HG03108 (cell line): Measurements from ENCODE around the gene SERPINB4.
A peak's percentile ranks its signal among the peaks of the same experiment; 100 is the strongest.
"Not testable (repeated sequence)": the region's sequence is repeated elsewhere in the genome, so short reads cannot be mapped to it uniquely, and the experiment has no call there.

Experiments used
- ATAC-seq: cut with Tn5 transposase; IDR thresholded peaks from one replicate; pipeline ENCODE4 v1.9.1; 2021; ENCODE audit warnings: moderate library complexity; ENCODE audit not compliant: unreplicated experiment

The SERPINB4 gene

DNA sequence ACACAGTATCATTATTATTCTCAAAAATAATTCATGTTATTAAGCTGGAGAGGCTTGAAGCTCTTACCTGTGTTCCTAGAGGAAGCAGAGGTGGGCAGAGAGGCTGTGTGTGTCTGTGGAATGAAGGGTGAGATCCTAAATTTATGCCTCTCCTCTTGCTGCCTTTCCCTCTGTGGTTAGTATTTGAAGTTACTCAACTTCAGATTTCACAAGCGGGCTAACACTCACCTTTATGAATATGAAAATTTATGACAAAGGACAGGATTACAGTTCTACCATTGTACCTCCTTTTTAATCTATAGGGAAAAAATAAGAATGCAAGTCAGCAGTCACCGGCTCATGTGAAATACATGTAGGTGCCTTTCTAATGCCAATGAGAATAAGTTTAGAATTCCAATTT lies at the start of gene SERPINB4:
TSS of gene SERPINB4 (minus strand) at position 115 of the 400 bp plus-strand sequence. CDS start 679 bp downstream, outside the sequence.
- not testable (repeated sequence) for ATAC-seq

- ATAC-seq, result no peak
Measured at GRCh38 chr18:63689064-63689463, 45.0 kb upstream of the SERPINB4 start.

- no peak for ATAC-seq
Measured at GRCh38 chr18:63686871-63687270, 42.8 kb upstream of the SERPINB4 start.

- ATAC-seq, result no peak
Measured at GRCh38 chr18:63684718-63685117, 40.7 kb upstream of the SERPINB4 start.

GRCh38 chr18:63683890-63684289 lies 39.8 kb upstream of the SERPINB4 start:
- no peak for ATAC-seq

- no peak for ATAC-seq
Measured at GRCh38 chr18:63683152-63683551, 39.1 kb upstream of the SERPINB4 start.

GRCh38 chr18:63681449-63682340 lies 37.6 kb upstream of the SERPINB4 start:
- no peak for ATAC-seq

- ATAC-seq, result no peak
Measured at GRCh38 chr18:63679820-63680606, 36.0 kb upstream of the SERPINB4 start.

DNA sequence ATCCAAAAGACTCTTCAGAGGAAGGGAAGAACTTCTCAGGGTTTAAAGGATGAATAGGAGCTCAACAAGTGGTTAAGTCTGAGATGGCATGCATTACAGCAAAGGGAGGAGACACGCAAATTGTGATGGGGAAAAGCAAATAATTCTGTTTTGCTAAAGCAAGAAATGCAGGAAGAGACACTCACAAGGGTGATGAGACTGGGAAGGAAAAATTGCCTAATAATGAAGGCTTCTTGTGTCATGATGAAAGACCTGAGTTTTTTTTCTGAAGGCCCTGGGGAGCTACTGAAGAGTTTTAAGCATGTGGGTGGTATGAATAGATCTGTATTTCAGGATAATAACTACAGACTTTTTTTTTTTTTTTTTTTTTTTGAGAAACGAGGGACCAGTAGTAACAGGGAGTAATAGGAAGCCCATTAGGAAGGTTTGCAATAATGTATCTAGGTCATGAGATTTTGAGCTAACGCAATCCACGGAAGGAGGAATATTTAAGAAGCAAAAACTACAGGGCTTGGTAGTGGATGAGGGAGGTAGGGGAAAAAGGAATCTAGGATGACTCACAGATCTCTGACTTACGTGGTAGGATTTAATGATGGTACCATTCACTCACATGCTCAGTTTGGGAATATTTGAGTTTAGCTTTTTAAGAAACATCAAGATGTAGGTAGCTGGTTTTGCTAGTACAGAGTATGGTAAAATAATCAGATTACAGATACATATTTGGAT lies 33.6 kb upstream of the SERPINB4 start:
- ATAC-seq, result no peak

GRCh38 chr18:63676526-63677323 lies 32.7 kb upstream of the SERPINB4 start:
- ATAC-seq, result peak; percentile 64

DNA sequence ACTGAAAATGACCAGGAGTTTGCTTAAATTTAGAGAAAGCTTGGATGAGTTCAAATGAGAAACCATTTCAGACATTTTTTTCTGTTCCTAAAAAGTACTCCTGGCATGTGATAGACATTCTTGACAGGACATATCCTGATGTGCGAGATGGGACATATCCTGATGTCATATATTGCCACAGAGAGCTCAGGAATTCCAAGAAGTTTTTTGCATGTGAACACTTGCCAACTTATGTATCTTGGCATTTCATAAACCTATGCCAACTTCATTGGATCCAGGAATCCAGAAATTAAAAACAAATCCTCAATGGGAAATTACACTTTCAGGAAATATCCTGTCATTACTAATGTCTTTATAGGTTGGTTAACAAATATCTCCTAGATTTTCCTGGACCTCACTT lies 20.5 kb upstream of the SERPINB4 start:
- ATAC-seq, result no peak

- not testable (repeated sequence) for ATAC-seq
Measured at GRCh38 chr18:63661750-63662149, 17.7 kb upstream of the SERPINB4 start, which contains the start of gene SERPINB3. SERPINB3 (minus strand) TSS chr18:63661893; CDS start chr18:63661216, 677 bp downstream.

GRCh38 chr18:63658920-63659319 lies 14.9 kb upstream of the SERPINB4 start:
- ATAC-seq, result not testable (repeated sequence)

- not testable (repeated sequence) for ATAC-seq
Measured at GRCh38 chr18:63650271-63650670, 6.2 kb upstream of the SERPINB4 start.

GRCh38 chr18:63648241-63648640 lies 4.2 kb upstream of the SERPINB4 start:
- no peak for ATAC-seq

DNA sequence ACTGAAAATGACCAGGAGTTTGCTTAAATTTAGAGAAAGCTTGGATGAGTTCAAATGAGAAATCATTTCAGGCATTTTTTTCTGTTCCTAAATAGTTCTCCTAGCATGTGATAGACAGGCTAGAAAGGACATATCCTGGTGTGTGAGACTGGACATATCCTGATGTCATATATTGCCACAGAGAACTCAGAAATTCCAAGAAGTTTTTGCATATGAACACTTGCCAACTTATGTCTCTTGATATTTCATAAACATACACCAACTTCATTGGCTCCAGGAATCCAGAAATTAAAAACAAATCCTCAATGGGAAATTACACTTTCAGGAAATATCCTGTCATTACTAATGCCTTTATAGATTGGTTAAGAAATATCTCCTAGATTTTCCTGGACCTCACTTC lies 2.9 kb upstream of the SERPINB4 start:
- ATAC-seq, result no peak

DNA sequence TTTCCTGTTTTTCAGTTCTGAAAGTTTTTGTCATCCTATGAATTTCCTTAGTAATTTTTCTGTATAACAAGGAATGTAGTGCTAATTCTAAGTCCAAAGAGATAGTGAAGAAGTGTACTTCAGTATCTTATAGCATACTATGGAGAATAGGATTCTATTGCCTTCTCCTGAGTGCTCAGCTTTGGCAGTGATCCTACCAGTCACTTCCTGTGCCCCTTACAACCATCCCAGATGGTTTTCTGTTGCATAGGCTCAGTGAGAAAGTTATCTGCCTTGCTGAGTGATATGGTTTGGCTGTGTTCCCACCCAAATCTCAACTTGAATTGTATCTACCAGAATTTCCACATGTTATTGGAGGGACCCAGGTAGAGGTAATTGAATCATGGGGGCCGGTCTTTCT lies 638 bp upstream of the SERPINB4 start:
- ATAC-seq, result not testable (repeated sequence)

DNA sequence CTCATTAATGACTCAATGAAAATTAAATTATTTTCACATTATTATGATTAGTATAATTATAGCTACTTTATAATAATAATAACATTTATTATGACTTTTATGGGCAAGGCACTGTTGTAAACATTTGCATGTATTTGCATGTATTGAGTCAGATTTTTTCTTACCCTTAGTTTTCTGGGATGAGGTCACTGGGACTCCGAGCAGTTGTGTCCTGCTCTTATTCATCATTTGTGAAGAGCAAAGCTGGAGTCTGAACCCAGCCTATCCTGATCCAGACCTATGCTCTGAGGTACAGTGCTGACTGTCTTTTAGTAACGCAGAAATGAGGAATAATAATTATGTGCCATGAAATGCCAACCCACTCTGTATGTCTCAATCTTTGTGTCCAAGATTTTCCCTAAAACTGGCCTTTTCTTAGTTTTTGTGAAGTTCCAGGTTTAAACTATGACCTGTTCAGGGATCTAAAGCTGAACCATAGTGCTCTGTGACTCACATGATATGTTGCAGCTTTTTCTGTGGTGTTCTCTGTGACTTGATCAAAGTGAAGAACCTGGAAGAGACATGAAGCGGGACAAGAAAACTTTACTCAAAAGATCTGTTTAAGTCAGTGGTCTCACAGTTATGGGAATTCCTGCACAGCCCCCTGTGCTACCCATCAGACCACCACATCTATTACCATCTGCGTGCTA lies 1.2 kb downstream of the SERPINB4 start:
- not testable (repeated sequence) for ATAC-seq

DNA sequence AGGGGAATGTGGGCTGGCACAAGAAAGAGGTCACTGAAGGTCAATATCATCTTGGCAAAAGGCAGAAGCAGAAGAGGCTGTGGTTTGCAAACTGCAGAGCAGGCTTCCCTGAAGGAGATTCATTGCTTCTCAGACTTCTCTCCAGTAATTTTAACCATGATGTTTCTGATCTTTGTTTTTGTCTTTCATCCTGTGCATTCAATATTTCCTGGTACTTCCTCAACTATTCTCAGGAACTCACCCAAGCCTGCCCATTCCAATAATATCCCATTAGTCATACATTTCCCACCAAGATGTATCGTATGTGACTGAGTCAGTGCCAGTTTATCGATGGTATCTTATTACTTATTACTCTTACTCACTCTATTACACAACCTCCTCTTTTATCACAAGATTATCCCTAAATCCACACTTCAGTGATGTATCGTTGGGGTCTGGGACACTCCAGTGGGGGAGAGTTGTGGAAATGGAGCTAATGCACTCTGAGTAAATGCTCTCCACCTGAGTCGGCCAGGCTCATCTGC lies 2.8 kb downstream of the SERPINB4 start:
- ATAC-seq, result not testable (repeated sequence)
